Kidney capillary endothelial cell (primary cell): ENCODE measurements around the gene NXPH3.

Experiments used
- DNase-seq: peaks from one replicate; pipeline ENCODE4 v3.0.0-alpha.2; 2018; ENCODE audit warnings: low spot score

The NXPH3 gene

DNA sequence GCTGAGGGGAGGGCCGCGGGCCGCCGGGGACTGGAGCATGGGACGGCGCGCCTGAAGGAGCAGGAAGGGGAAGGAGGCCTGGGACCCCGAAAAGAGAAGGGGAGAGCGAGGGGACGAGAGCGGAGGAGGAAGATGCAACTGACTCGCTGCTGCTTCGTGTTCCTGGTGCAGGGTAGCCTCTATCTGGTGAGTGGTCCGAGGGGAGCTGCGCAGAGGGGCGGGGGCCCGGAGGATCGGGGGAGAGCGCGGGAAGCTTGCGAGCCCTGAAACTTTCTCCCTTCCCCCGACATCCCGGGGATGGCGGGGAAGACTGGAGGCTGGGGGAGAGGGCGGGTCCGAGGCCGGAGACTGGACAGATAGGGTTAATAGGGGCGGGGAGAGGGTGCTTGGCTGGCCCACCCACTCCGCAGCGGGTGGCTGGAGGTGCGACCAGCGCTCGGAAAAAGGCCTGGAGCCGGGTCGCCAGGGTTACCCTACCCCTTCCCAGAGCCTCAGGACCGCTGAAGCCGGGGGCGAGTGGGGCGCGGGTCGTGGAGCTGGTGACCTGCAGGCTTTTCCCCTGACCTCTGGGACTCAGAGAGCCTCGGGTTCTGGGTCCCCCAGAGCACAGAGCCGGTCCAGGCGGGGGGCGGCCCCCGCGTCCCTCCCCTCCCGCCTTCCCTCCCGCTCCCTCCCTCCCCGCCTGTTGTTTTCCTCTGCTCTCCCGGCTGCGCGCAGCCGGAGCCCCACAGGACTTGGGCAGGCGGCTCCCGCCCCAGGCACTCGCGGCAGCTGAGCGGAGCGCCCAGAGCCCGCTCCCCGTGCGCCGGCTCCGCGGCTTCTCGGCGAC, 631 bp downstream of the NXPH3 start:
- DNase-seq, result no peak

DNA sequence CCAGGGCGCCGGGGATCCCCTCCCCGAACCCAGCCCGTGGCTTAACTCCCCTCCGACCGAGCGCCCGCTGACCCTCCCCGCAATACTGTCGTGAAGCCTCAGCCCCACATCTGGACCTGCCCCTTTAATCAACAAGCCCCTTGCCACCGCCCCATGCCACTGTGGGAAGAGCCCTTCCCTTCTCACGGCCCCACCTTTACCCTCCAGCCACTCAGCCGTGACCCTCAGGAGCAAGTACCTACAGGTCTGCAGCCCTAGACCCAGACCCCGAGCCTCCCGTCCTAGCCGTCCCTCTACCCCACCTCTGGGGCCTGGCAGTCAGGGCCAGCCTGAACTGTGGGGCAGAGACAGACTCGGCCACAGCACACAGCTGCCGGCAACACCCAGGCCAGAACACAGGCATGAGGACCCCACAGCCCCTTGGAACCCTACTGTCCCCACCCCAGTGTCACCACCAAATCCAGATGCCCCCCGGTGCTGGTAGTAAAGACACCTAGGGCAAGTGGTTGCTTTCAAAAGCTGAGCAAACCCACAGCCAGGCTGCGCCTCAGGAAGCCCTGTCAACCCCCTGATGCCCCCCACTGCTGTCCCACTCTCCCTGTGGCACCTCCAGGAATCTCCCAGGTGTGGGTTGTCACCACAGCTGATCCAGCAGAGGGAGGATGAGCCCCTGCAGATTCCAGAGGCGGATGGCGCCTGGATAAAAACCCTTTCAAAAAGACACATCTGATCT, 1.4 kb downstream of the NXPH3 start:
- DNase-seq, result no peak

DNA sequence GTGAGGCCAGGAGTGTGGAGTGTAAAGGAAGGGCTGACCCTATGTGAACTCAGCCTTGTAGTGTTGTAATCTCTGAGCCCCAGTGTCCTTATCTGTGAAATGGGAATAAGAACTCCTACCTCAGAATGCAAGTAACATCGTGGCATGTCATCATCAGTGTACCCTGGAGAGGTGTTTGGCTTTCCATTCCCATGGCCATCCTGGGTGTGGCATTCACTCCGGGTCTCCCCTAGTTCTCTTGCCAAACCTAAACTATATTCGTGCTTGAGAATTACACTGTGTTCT, 1.9 kb downstream of the NXPH3 start:
- DNase-seq, result no peak

DNA sequence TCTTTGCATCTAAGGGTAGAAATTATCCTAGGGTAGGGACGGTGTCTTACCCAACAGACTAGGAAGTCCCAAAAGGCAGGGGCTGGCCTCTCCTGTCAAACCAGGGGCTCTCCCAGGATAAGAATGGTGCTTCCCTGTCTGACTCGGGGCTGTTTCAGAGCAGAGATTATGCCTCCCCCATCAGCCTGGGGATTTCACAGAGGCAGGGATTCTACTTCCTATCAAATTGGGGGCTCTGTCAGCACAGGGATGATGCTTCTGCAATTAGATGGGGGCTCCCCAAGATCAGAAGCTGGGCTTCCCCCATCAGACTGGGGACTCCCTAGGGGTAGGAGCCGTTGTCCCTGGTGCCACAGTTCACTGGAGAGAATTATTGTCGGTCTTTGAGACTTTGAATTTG, 2.3 kb downstream of the NXPH3 start:
- DNase-seq, result no peak

DNA sequence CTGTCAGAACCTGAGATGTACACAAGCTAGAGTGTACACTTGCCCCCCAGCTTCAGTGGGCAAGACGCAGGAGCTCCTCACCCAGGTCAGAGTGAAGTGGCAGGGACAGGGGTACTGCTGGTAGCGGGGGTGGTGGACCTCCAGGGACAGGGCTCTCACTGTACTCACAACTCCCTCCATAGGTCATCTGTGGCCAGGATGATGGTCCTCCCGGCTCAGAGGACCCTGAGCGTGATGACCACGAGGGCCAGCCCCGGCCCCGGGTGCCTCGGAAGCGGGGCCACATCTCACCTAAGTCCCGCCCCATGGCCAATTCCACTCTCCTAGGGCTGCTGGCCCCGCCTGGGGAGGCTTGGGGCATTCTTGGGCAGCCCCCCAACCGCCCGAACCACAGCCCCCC, 2.7 kb downstream of the NXPH3 start:
- DNase-seq, result no peak

DNA sequence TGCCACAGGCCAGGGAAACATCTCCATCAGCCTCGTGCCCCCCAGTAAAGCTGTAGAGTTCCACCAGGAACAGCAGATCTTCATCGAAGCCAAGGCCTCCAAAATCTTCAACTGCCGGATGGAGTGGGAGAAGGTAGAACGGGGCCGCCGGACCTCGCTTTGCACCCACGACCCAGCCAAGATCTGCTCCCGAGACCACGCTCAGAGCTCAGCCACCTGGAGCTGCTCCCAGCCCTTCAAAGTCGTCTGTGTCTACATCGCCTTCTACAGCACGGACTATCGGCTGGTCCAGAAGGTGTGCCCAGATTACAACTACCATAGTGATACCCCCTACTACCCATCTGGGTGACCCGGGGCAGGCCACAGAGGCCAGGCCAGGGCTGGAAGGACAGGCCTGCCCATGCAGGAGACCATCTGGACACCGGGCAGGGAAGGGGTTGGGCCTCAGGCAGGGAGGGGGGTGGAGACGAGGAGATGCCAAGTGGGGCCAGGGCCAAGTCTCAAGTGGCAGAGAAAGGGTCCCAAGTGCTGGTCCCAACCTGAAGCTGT, 3.4 kb downstream of the NXPH3 start:
- DNase-seq, result no peak

DNA sequence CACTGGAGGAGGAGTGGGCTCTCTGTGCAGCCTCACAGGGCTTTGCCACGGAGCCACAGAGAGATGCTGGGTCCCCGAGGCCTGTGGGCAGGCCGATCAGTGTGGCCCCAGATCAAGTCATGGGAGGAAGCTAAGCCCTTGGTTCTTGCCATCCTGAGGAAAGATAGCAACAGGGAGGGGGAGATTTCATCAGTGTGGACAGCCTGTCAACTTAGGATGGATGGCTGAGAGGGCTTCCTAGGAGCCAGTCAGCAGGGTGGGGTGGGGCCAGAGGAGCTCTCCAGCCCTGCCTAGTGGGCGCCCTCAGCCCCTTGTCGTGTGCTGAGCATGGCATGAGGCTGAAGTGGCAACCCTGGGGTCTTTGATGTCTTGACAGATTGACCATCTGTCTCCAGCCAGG, 3.9 kb downstream of the NXPH3 start:
- DNase-seq, result no peak

DNA sequence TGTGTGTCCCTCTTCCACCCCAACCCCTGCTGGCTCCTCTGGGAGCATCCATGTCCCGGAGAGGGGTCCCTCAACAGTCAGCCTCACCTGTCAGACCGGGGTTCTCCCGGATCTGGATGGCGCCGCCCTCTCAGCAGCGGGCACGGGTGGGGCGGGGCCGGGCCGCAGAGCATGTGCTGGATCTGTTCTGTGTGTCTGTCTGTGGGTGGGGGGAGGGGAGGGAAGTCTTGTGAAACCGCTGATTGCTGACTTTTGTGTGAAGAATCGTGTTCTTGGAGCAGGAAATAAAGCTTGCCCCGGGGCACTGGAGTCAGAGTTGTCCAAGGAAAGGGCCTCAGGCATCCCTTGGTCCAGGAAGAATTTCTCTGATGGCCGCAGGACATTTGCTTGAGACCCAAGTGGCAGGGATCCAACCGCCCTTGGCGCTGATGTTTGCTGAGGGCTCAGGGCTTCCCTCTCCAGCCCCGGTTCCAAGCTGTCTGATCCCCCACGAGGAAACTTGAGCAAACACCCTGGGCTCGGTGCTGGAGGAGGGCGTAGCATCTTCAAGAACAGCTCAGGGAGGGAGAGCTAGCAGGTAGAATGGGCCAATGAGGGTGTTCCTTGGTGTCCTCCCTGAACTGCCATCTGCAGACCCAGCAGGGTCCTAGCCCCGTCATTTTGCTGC, 4.5 kb downstream of the NXPH3 start:
- DNase-seq, result no peak

DNA sequence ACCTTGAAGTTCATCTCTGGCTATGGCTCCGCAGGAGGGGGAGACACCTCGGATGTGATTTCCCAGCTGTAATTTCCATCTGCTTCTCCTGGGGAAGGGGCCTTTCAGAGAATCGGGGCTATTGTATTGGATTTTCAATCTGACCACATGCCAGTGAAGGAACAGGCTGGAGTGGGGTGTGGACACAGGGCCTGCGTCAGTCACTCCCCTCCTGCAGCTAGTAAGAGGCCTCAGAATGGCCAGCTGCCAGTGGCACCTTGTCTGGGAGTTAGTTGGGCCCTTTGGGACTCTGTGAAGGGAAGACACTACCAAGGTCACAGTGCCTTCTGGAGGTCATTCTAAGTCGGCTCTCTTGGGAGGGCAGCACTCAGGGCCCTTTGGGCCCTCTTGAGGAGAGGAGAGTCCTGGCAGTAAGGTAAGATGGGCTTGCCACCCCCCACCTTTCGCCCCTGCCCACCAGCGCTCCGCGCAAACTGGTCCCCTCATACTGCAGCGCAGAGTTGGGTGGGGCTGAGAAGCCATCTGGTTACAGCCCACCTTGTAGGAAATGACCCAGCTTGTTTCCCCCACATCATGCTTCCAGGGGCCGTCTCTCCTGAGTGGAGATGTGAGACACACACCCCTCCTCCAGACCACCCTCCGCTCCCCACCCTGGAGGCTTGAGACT, 5.4 kb downstream of the NXPH3 start:
- DNase-seq, result no peak

DNA sequence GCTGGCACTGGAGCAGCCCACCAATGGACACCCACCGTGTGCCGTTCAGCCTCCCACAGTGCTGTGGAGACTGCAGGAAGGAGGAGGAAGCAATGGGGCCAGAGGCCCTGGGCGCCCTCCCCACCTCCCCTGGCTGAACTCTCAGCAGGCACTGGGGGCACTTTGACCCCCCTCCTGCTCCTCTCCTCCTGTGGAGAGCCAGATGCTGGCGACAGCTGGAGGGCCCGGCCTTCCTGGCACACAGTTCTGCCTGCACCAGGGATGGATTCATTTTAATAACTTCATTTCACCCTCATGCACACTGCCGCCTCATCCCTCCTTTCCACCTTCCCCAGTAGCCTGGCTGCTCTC, 6.0 kb downstream of the NXPH3 start:
- DNase-seq, result no peak

DNA sequence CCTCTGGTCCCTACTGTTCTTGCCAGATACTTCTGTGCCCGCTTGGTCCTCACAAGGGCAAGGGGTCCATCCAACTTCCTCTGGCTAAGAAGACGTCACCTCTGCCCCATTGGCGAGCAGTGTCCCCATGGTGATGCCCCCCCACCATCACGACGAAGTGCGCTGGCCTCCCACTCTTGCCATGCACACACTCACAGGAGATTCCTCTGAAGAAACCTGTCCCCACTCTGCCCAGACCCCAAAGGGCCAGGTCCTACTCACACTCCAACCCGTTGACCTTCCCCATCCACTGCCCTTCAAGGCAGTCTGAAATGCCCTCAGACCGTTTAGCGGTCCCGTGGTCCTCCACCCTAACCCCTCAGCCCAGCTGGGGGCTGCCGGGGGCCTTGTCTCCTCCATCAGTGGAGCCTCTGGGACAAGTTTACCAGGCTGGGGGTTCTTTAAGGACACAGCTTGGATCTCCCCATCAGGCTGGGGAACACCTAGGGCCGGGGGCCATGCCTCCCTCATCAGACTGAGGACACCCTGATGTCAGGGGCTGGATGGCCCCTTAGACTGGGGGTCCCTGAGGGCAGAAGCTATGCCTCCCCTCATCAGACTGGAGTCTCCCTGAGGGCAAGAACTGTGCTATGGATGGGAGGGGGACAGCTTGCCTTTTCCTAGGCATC, 6.5 kb downstream of the NXPH3 start:
- no peak for DNase-seq

DNA sequence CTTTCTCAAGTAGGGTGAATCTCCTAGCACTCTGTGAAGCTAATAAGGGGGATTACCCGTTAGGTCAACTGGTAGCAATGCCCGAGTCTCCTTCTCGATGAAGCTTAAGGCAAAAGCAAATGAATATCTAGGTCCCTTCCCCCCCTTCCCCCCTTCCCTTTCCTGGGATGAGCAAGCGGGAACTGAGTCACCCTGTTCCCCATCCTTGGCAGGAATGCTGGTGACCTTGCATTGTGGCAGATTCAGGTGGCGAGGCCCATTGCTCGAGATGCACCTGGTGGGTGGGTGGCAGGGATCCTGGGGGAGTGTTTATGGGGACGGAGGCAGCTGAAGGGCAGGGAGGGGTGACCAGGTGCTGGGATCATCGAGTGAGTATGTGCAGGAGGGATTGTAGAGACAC, 7.1 kb downstream of the NXPH3 start:
- no peak for DNase-seq

DNA sequence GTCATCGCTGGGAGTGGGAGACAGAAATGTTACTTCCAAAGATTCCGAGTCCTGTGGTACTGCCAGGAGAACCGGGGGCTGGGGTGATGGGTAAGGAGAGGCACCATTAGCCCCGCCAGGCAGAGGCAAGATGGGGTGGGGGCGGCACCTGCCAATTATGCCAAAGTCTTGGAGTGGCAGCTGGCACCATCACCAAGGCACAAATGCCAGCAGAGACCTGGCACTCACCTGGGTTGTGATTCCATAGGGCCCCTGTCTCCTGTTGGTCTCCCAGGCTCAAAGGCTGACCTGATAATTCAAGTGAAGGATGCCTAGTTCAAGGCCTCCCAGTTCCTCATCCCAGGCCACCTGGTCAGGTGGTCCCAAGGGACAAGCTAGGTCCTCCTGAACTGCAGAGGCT, 7.6 kb downstream of the NXPH3 start:
- DNase-seq, result no peak

DNA sequence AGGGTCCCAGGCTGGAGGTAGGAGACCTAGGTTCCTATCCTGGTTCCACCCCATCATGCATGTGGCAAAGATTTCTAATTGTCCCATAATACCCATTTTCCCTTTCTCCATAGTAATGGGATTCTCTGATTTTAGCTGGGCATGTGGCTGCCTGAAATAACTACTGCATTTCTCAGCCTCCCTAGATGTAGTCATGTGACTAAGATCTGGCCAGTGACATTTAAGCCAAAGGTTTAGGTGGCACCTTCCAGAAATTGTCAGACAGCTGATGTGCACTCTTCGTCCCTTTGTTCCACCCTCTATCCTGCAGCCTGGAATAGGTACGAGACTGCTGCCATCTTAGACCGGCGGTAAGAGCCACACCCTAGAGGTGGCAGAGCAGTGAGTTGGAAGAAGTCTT, 8.2 kb downstream of the NXPH3 start:
- DNase-seq, result no peak

DNA sequence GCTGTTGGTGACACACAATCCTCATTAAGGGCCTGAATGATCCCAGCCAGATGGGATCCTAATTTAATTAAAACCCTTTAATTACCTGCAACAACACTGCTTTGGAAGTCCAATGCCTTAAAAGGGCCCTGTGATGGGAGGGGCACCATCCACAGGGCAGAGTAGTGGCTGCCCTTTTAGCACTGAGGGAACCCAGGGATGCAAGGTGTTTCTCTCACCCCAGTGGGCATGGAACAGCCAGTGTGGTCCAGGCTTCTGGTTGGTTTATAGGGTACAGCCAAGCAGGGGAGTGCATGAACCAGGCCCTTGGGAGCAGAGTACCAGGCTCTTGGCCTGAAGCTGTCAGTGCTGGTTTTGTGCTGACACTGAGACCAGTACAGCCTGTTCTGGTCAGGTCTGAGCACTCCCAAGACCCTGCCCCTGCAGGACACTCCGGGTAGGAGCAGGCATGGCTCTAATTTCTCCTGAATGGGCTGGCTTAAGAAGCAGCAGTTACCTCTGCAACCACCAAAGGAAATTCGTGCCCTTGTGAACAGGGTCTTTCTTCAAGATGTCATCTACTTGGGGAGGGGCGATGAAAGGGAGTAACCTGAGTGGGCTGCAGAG, 9.9 kb downstream of the NXPH3 start:
- no peak for DNase-seq

DNA sequence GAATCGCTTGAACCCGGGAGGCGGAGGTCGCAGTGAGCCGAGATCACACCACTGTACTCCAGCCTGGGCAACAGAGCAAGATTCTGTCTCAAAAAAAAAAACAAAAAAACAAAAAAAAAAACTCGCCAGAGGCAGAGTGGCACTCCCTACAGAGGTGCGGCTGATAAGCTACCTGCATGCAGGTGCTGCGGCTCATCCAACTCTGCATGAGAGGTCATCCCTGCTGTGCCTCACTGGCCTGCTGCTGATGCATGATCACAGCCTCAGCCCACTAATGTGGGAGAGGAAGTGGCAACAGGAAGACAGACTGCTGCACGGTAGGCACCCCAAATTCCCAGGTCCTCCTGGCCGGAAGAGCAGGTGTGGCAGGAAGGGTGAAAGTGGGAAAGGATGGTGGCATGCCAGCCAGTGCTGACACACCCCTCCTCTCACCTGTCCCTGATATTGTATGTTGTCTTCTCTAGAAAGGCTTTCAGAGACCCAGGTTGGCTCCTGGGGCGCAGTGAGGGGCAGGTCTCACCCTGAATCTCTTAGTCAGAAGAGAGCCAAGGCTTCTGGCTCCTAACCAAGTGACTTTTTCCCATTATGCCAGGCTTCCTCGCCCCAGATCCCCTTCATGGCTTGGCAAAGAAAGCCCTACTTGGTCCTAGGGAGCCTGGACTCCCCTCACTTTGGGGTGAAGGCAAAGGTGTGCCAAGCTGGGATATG, 11.8 kb downstream of the NXPH3 start:
- no peak for DNase-seq

DNA sequence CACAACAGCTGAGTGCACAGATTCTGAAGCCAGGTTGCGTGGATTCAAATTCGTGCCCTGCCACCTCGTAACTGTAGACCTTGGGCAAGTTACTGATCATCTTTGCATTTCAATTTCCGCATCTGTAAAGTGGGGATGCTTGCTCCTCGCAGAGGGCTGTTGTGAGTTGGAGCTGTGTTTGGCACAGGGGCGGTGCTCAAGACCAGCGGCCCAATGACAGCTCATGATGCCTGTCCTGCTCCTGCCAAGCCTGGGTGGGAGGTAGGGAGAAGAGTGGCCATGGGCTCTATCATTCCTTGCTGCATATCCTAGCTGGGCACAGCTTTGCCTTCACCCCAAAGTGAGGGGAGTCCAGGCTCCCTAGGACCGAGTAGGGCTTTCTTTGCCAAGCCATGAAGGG, 12.6 kb downstream of the NXPH3 start:
- no peak for DNase-seq

DNA sequence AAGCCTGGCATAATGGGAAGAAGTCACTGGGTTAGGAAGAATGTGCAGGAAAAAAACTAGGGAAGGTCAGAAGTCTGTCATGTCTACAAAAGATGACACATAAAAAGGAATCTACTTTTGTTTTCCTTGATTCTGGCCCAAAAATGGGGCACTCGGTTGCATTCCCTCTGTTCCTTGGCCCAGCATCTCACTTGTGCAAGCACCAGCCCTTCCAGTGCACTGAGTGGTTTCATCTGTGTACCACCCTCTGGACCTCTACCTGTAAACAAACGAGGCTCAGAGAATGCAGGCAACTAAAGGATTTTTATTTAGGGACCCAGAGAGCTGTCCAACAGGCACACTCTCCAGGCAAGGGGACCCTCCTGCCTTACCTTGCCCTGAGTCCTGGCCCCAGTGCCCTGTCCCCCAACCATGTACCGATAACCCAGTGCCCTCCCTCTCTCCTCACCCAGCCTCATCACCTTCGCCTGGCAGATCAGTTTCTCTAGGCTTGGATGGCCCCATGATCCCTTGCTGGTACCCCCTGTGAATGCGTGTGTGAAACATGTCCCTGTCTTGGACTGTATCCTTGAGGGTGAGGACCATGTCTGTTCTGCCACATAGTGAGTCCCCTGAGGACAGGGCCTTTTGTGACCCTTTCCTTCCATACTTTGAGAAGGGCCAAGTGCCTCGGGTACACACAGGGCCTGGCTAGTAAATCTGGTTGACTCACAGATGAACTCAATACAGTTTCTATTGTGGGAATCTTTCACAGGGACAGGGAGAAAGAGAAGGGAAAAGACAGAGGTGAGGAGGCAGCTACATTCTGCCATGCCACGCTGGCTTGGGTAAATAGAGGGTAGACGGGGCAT, 13.3 kb downstream of the NXPH3 start:
- DNase-seq, result no peak

DNA sequence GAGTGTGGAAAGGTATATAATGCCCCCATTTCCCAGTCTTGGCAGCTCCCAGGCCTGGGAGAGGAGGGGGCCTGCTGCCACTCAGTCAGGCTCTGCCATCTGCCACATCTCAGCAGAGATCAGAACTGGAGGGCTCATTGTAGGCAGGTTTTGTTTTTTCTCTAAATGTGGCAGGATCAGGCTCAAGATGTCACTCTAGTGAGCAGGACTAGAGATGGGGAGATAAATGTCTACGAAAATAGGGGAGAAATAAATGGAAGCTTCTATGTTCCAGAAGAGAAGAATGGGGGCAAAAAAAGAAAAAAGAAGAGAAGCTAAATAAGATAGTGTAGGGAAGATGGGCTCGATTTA, 13.9 kb downstream of the NXPH3 start:
- no peak for DNase-seq

DNA sequence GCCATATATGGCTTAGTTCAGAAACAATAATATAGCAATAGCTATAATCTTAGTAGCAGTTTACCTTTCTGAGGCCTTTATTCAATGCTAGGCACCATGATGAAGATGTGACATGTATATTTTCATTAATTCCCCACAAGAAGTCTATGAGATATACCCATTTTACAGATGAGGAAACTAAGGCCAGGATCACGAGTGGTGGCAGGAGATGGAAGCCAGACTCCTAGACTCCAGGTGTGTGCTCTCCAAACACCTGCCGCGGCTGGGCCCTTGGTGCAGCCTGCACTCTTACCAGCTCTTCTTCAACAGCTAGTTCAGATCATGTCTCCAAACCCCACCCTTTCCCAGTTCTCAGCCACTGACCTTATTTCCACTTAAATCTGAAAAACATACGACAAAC, 15.2 kb downstream of the NXPH3 start:
- DNase-seq, result no peak
